ENCODE results near the gene FILIP1L. TPM values are rescaled to one million over a fixed set of nuclear protein-coding genes. Genes with fewer than 3 reads are reported as not detected.

FILIP1L gene
- total and polyA plus RNA-seq, 2 donors from 2014 or later: 5.5 to 25.5 TPM

DNA sequence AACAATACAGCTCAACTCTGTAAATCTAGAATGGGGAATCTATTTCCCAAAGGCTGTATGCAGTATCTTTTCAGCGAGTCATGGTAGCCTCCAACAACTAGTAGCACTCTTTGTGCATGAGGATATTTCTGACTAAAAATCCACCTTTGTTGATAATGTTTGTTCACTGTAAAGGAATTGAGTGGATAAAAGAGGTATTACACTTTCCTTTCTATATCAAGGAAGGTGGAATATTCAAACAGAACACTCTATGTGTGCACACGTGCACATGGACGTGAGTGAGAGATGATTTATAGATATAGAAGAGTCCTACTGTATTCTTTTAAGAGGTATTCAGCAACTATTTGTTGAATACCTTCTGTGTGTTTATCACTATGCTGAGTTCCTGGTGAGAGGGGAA lies 228.4 kb downstream of the FILIP1L start:
- intact Hi-C loops (cut with DNase I): no loop called here
- TF ChIP-seq, protein P1, sequence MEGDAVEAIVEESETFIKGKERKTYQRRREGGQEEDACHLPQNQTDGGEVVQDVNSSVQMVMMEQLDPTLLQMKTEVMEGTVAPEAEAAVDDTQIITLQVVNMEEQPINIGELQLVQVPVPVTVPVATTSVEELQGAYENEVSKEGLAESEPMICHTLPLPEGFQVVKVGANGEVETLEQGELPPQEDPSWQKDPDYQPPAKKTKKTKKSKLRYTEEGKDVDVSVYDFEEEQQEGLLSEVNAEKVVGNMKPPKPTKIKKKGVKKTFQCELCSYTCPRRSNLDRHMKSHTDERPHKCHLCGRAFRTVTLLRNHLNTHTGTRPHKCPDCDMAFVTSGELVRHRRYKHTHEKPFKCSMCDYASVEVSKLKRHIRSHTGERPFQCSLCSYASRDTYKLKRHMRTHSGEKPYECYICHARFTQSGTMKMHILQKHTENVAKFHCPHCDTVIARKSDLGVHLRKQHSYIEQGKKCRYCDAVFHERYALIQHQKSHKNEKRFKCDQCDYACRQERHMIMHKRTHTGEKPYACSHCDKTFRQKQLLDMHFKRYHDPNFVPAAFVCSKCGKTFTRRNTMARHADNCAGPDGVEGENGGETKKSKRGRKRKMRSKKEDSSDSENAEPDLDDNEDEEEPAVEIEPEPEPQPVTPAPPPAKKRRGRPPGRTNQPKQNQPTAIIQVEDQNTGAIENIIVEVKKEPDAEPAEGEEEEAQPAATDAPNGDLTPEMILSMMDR (IDR thresholded peaks at IDR 0.05; ENCODE audit: borderline replicate concordance, extremely low read depth, insufficient read depth): no peak
- H3K9me3 ChIP-seq (ENCODE audit: control insufficient read depth in 2 of 3, insufficient read depth in 1 of 3, low read length in 3 of 3): no peaks in the 10 kb centered on the region
- no peaks in the 10 kb centered on the region for H3K36me3 ChIP-seq (ENCODE audit: control insufficient read depth in 2 of 3, insufficient read depth in 3 of 3, low read length in 3 of 3)
- FAIRE-seq: no peak
- no peak overlapping the region for H3K9ac ChIP-seq (ENCODE audit: low read length in 3 of 3)
- H3K4me3 ChIP-seq (ENCODE audit: low read length in 3 of 3): no peak overlapping the region
- no peak for DNase-seq
- H3K27me3 ChIP-seq (ENCODE audit: control insufficient read depth, insufficient read depth, low read length): no peaks in the 10 kb centered on the region
- peaks cover 0 to 4% (median 0%) of the 10 kb centered on the region in 3 donors for H3K4me1 ChIP-seq (ENCODE audit: control insufficient read depth in 2 of 3, insufficient read depth in 2 of 3, low read depth in 1 of 3, low read length in 3 of 3)
- no peak overlapping the region for H3K27ac ChIP-seq (ENCODE audit: low read depth in 2 of 2, low read length in 2 of 2)

DNA sequence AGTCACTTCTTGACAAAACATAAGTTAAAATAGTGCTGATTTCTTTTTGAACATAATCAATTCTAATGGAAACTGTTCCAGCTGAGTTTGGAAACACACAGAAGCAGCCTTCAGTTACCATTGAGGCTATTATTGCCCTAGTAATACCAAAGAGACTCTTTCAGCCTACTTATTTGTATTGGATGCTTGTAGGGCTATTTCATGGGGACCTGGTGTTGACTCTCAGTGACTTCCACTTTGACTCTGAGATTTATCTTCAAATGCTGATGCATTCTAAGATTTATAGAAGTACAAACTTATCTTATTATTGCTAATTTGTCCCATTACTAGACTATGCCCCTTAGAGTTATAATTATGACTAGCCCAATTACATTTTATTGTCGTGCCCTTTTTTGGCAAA lies 229.2 kb downstream of the FILIP1L start:
- Histone ChIP-seq H3K36me3 (ENCODE audit: control insufficient read depth in 2 of 3, insufficient read depth in 3 of 3, low read length in 3 of 3) (no peaks in the 10 kb centered on the region), H3K4me1 (ENCODE audit: control insufficient read depth in 2 of 3, insufficient read depth in 2 of 3, low read depth in 1 of 3, low read length in 3 of 3) (peaks cover 0 to 4% (median 0%) of the 10 kb centered on the region in 3 donors), H3K27me3 (ENCODE audit: control insufficient read depth, insufficient read depth, low read length) (no peaks in the 10 kb centered on the region), H3K27ac (ENCODE audit: low read depth in 2 of 2, low read length in 2 of 2) (no peak overlapping the region), H3K9me3 (ENCODE audit: control insufficient read depth in 2 of 3, insufficient read depth in 1 of 3, low read length in 3 of 3) (no peaks in the 10 kb centered on the region), H3K4me3 (ENCODE audit: low read length in 3 of 3) (no peak overlapping the region), H3K9ac (ENCODE audit: low read length in 3 of 3) (no peak overlapping the region)
- FAIRE-seq: no peak
- TF ChIP-seq, protein P1 (IDR thresholded peaks at IDR 0.05; ENCODE audit: borderline replicate concordance, extremely low read depth, insufficient read depth): no peak
- intact Hi-C loops (cut with DNase I): no loop called here
- no peak for DNase-seq

DNA sequence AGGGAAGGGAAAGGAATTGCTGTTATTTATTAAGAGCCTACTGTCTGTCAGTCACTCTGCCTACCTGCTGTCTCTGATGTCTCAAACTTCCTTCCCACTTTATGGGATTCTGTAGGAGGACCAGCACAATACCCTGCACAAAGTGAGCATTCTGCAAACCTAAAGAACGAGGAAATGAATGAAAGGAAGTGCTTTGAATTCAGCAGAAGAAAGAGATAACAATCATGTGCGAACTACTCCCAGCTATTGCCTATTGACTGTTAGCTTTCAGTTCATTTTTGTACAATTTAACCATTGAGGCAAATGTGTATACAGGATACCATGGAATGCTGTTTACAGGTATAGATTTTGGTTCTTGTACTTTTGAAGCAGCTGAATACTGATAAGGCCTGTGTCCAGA lies 229.8 kb downstream of the FILIP1L start:
- H3K4me1 ChIP-seq (ENCODE audit: control insufficient read depth in 2 of 3, insufficient read depth in 2 of 3, low read depth in 1 of 3, low read length in 3 of 3): peaks cover 0 to 4% (median 0%) of the 10 kb centered on the region in 3 donors
- H3K4me3 ChIP-seq (ENCODE audit: low read length in 3 of 3): no peak overlapping the region
- H3K9ac ChIP-seq (ENCODE audit: low read length in 3 of 3): no peak overlapping the region
- H3K27ac ChIP-seq (ENCODE audit: low read depth in 2 of 2, low read length in 2 of 2): no peak overlapping the region
- DNase-seq: no peak
- TF ChIP-seq, protein P1 (IDR thresholded peaks at IDR 0.05; ENCODE audit: borderline replicate concordance, extremely low read depth, insufficient read depth): no peak
- FAIRE-seq: no peak
- H3K27me3 ChIP-seq (ENCODE audit: control insufficient read depth, insufficient read depth, low read length): no peaks in the 10 kb centered on the region
- H3K36me3 ChIP-seq (ENCODE audit: control insufficient read depth in 2 of 3, insufficient read depth in 3 of 3, low read length in 3 of 3): no peaks in the 10 kb centered on the region
- no peaks in the 10 kb centered on the region for H3K9me3 ChIP-seq (ENCODE audit: control insufficient read depth in 2 of 3, insufficient read depth in 1 of 3, low read length in 3 of 3)
- intact Hi-C loops (cut with DNase I): no loop called here

DNA sequence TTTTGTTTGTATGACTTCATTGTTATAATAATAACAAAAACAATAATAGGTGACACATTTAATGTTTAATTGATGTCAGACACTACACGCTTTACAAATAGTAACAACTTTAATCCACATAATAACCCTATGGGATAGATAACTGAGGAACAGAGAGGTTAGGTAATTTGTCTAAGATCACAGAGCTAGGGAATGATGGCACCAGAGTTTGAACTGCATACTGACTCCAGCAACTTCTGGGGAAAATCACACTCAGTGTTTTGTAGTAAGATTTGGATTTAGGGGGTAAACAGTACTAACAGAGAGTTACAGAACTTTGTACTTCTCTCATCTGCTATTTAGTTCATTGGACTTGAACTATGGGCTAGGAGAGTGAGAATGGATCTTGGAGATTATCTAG lies 230.6 kb downstream of the FILIP1L start:
- TF ChIP-seq, protein P1 (IDR thresholded peaks at IDR 0.05; ENCODE audit: borderline replicate concordance, extremely low read depth, insufficient read depth): no peak
- no peak for DNase-seq
- Histone ChIP-seq H3K27ac (ENCODE audit: low read depth in 2 of 2, low read length in 2 of 2) (no peak overlapping the region), H3K27me3 (ENCODE audit: control insufficient read depth, insufficient read depth, low read length) (no peaks in the 10 kb centered on the region), H3K4me1 (ENCODE audit: control insufficient read depth in 2 of 3, insufficient read depth in 2 of 3, low read depth in 1 of 3, low read length in 3 of 3) (peaks cover 0 to 4% (median 0%) of the 10 kb centered on the region in 3 donors), H3K9me3 (ENCODE audit: control insufficient read depth in 2 of 3, insufficient read depth in 1 of 3, low read length in 3 of 3) (no peaks in the 10 kb centered on the region), H3K9ac (ENCODE audit: low read length in 3 of 3) (no peak overlapping the region), H3K36me3 (ENCODE audit: control insufficient read depth in 2 of 3, insufficient read depth in 3 of 3, low read length in 3 of 3) (no peaks in the 10 kb centered on the region), H3K4me3 (ENCODE audit: low read length in 3 of 3) (no peak overlapping the region)
- intact Hi-C loops (cut with DNase I): no loop called here
- no peak for FAIRE-seq
